Cardiac fibroblast (primary cell): Measurements from ENCODE around the gene TXNDC2.
"Not testable (repeated sequence)": the region's sequence is repeated elsewhere in the genome, so short reads cannot be mapped to it uniquely, and the experiment has no call there.

Source experiments
- DNase-seq, 2 donors: peaks; one replicate each; pipeline versions ENCODE4 v3.0.0 to v3.0.0-alpha.2; 2010; ENCODE audit warnings: low read depth in 2 of 2
- H3K4me3 ChIP-seq, 2 donors: replicated peaks in 1 of 2; 1 replicate in 1 of 2; 2 replicates in 1 of 2; pipeline ENCODE4 v1.5.1; 2011; ENCODE audit warnings: low read depth in 2 of 2, low read length in 2 of 2, mild to moderate bottlenecking in 2 of 2, moderate library complexity in 1 of 2
- CTCF ChIP-seq: IDR thresholded peaks from one replicate; pipeline ENCODE4 v1.5.1; 2011; ENCODE audit warnings: low read depth, mild to moderate bottlenecking, low read length, inconsistent platforms

Gene TXNDC2

GRCh38 chr18:9894454-9895068 lies 8.8 kb downstream of the TXNDC2 start:
- no peak overlapping the region for H3K4me3 ChIP-seq
- DNase-seq = no peak
- TF ChIP-seq CTCF = no peak

GRCh38 chr18:9897129-9897528 lies 11.4 kb downstream of the TXNDC2 start:
- no peak for TF ChIP-seq CTCF
- H3K4me3 ChIP-seq = no peak overlapping the region
- no peak for DNase-seq

- H3K4me3 ChIP-seq, DNase-seq: not testable (repeated sequence)
Observed at GRCh38 chr18:9897787-9898291, 12.1 kb downstream of the TXNDC2 start.

- TF ChIP-seq CTCF = no peak
- peak in 1 of 2 donors; percentile 33 for DNase-seq
- H3K4me3 ChIP-seq = no peak overlapping the region
Observed at GRCh38 chr18:9898792-9899549, 13.2 kb downstream of the TXNDC2 start.

- not testable (repeated sequence) for DNase-seq, H3K4me3 ChIP-seq
Observed at GRCh38 chr18:9899550-9899930, 13.8 kb downstream of the TXNDC2 start.

- H3K4me3 ChIP-seq = no peak overlapping the region
- no peak for TF ChIP-seq CTCF
- DNase-seq = no peak
Observed at GRCh38 chr18:9900699-9901098, 14.9 kb downstream of the TXNDC2 start.

GRCh38 chr18:9901377-9901776 lies 15.6 kb downstream of the TXNDC2 start:
- DNase-seq = peak; percentile 28 to 68
- H3K4me3 ChIP-seq = no peak overlapping the region
- no peak for TF ChIP-seq CTCF

- DNase-seq, H3K4me3 ChIP-seq: not testable (repeated sequence)
Observed at GRCh38 chr18:9902264-9902663, 16.5 kb downstream of the TXNDC2 start.
